ENCODE results near the gene PEAR1.

Gene PEAR1

GRCh38 chr1:156873659-156874058, 19.9 kb upstream of the PEAR1 start:
- no peak for TF ChIP-seq CTCF (IDR thresholded peaks at IDR 0.05)
- Histone ChIP-seq H3K4me3 (ENCODE audit: low read depth in 1 of 2, low read length in 1 of 2) (no peak overlapping the region), H3K27ac (no peak overlapping the region), H3K4me1 (ENCODE audit: control insufficient read depth in 1 of 2, insufficient read depth in 1 of 2, low read depth in 1 of 2, low read length in 1 of 2) (no peaks in the 10 kb centered on the region), H3K27me3 (peaks cover 81% of the 10 kb centered on the region), H3K9me3 (no peaks in the 10 kb centered on the region), H3K36me3 (no peaks in the 10 kb centered on the region)

DNA sequence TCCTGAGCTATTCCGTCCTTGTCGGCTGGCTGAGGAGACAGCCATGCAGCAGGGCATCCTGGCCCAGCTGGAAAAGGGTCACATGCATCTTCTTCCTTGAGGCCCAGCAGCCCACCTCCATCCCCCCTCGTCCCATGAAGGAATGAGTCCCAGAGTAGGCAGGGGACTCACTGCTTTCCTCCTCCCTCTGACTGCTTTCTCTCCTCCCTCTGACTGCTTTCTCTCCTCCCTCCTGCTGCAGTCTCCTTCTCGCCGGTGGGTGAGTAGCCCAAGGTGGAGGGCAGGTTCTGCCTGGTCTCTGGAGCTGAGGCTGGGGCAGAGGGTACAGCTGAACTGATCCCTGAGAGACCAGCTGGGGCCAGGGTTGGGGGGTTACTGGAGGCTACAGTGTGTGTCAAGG, 19.4 kb upstream of the PEAR1 start:
- no peaks in the 10 kb centered on the region for H3K36me3 ChIP-seq
- no peak overlapping the region for H3K4me3 ChIP-seq (ENCODE audit: low read depth in 1 of 2, low read length in 1 of 2)
- H3K27me3 ChIP-seq: peaks cover 84% of the 10 kb centered on the region
- no peaks in the 10 kb centered on the region for H3K4me1 ChIP-seq (ENCODE audit: control insufficient read depth in 1 of 2, insufficient read depth in 1 of 2, low read depth in 1 of 2, low read length in 1 of 2)
- no peak for TF ChIP-seq CTCF (IDR thresholded peaks at IDR 0.05)
- no peak overlapping the region for H3K27ac ChIP-seq
- H3K9me3 ChIP-seq: no peaks in the 10 kb centered on the region

DNA sequence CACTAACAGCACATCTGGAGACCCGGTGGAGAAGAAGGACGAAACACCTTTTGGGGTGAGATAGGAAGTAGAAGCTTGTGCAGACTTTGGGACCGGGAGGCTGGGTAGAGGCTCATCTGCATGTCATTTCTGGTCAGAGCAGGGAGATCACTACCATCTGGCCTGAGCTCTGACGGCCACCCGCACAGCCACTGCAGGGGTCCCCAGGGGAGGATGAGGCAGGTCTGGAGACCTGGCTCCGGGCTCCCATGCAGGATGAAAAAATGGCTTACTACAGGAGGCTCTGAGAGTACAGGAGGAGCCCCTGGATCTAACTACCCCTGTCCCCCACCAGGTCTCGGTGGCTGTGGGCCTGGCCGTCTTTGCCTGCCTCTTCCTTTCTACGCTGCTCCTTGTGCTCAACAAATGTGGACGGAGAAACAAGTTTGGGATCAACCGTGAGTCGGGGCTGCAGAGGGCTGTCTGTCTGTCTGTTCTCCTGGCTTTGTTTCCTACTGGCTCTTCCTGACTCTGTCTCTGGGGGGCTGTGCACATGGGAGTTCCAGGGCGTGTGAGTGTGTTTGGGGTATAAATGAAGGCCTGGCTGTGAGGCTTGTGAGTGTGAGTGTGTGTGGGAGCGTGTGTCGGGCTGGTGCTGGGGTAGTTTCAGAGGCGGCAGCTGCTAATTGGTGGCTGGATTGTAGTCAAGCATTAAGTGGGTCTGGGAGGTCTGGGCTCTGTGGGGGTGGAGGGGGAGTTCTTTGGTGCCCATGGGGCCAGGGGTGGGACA, 18.8 kb upstream of the PEAR1 start:
- H3K36me3 ChIP-seq: no peaks in the 10 kb centered on the region
- no peaks in the 10 kb centered on the region for H3K4me1 ChIP-seq (ENCODE audit: control insufficient read depth in 1 of 2, insufficient read depth in 1 of 2, low read depth in 1 of 2, low read length in 1 of 2)

DNA sequence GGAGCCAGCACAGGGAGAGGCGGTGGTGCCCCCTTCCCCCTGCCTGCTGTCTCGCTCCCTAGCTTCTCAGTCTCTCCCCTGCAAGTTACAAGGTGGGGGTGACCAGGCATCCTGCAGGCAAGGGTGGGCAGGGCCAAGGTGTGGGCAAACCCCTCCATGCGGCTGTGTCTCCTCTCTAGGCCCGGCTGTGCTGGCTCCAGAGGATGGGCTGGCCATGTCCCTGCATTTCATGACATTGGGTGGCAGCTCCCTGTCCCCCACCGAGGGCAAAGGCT, 18.2 kb upstream of the PEAR1 start:
- no peak for TF ChIP-seq CTCF (IDR thresholded peaks at IDR 0.05)
- Histone ChIP-seq H3K9me3 (no peaks in the 10 kb centered on the region), H3K27ac (no peak overlapping the region), H3K27me3 (peaks cover 84% of the 10 kb centered on the region), H3K4me1 (ENCODE audit: control insufficient read depth in 1 of 2, insufficient read depth in 1 of 2, low read depth in 1 of 2, low read length in 1 of 2) (no peaks in the 10 kb centered on the region), H3K4me3 (ENCODE audit: low read depth in 1 of 2, low read length in 1 of 2) (no peak overlapping the region), H3K36me3 (no peaks in the 10 kb centered on the region)

More for the DNA sequence above, 18.8 kb upstream of the PEAR1 start:
- Histone ChIP-seq H3K27ac (no peak overlapping the region), H3K9me3 (no peaks in the 10 kb centered on the region), H3K27me3 (peaks cover 85% of the 10 kb centered on the region), H3K4me3 (ENCODE audit: low read depth in 1 of 2, low read length in 1 of 2) (no peak overlapping the region)
- no peak for TF ChIP-seq CTCF (IDR thresholded peaks at IDR 0.05)

DNA sequence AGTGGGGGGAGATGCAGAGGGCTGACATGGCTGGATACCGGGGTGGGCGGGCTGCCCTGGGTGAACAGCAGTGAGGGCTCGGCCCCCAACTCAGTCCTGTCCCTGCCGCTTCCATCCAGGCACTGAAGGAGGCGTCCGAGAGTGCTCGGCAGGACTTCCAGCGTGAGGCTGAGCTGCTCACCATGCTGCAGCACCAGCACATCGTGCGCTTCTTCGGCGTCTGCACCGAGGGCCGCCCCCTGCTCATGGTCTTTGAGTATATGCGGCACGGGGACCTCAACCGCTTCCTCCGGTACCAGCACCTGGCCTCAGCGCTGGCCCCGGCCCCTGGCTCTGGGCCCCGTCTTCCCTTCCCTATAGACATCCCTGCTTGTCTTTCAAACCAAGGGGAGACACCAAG, 17.2 kb upstream of the PEAR1 start:
- no peaks in the 10 kb centered on the region for H3K9me3 ChIP-seq
- H3K4me3 ChIP-seq (ENCODE audit: low read depth in 1 of 2, low read length in 1 of 2): no peak overlapping the region
- peaks cover 82% of the 10 kb centered on the region for H3K27me3 ChIP-seq
- no peaks in the 10 kb centered on the region for H3K4me1 ChIP-seq (ENCODE audit: control insufficient read depth in 1 of 2, insufficient read depth in 1 of 2, low read depth in 1 of 2, low read length in 1 of 2)
- H3K27ac ChIP-seq: no peak overlapping the region
- TF ChIP-seq CTCF (IDR thresholded peaks at IDR 0.05): no peak
- H3K36me3 ChIP-seq: no peaks in the 10 kb centered on the region
